Pons (tissue), 1 donor: ENCODE results near the gene RPS19BP1.

Source experiments
- DNase-seq: peaks from one replicate; pipeline ENCODE4 v3.0.0-alpha.2; 2016; ENCODE audit warnings: low spot score

Gene RPS19BP1

GRCh38 chr22:39490135-39490798 lies 42.3 kb downstream of the RPS19BP1 start:
- DNase-seq, result peak; percentile 82

- no peak for DNase-seq
These were observed 43.2 kb downstream of the RPS19BP1 start for GRCh38 chr22:39489094-39490068.

GRCh38 chr22:39488563-39489083 lies 43.9 kb downstream of the RPS19BP1 start:
- DNase-seq, result no peak

- DNase-seq, result no peak
These were observed 44.6 kb downstream of the RPS19BP1 start for GRCh38 chr22:39487826-39488520.

GRCh38 chr22:39486951-39487825 lies 45.4 kb downstream of the RPS19BP1 start:
- peak; percentile 66 for DNase-seq

- no peak for DNase-seq
These were observed 49.8 kb downstream of the RPS19BP1 start for GRCh38 chr22:39482768-39483167.

- DNase-seq, result no peak
These were observed 51.0 kb downstream of the RPS19BP1 start for GRCh38 chr22:39481595-39481994.

- no peak for DNase-seq
These were observed 51.5 kb downstream of the RPS19BP1 start for GRCh38 chr22:39481054-39481453.

- no peak for DNase-seq
These were observed 52.0 kb downstream of the RPS19BP1 start for GRCh38 chr22:39480557-39480956.

GRCh38 chr22:39479254-39479653 lies 53.3 kb downstream of the RPS19BP1 start:
- DNase-seq, result no peak
